Measurements from ENCODE around the gene ST8SIA5.

ST8SIA5 gene

GRCh38 chr18:46732201-46732600 is 24.7 kb downstream of the ST8SIA5 start:
- H3K9me2 ChIP-seq (replicated peaks; ENCODE audit: control insufficient read depth, low read length) = no peaks in the 10 kb centered on the region
- no peaks in the 10 kb centered on the region for H3K4me1 ChIP-seq (ENCODE audit: control insufficient read depth, low read length)
- H3K79me2 ChIP-seq (ENCODE audit: control insufficient read depth, low read length) = no peaks in the 10 kb centered on the region
- peaks cover 3% of the 10 kb centered on the region; the same call in 1 of the 2 replicates for H3K27me3 ChIP-seq (ENCODE audit: control insufficient read depth, low read length)
- TF ChIP-seq EZH2phosphoT487 (IDR thresholded peaks at IDR 0.05; ENCODE audit: borderline replicate concordance, low read length) = no peak
- TF ChIP-seq, protein P1, sequence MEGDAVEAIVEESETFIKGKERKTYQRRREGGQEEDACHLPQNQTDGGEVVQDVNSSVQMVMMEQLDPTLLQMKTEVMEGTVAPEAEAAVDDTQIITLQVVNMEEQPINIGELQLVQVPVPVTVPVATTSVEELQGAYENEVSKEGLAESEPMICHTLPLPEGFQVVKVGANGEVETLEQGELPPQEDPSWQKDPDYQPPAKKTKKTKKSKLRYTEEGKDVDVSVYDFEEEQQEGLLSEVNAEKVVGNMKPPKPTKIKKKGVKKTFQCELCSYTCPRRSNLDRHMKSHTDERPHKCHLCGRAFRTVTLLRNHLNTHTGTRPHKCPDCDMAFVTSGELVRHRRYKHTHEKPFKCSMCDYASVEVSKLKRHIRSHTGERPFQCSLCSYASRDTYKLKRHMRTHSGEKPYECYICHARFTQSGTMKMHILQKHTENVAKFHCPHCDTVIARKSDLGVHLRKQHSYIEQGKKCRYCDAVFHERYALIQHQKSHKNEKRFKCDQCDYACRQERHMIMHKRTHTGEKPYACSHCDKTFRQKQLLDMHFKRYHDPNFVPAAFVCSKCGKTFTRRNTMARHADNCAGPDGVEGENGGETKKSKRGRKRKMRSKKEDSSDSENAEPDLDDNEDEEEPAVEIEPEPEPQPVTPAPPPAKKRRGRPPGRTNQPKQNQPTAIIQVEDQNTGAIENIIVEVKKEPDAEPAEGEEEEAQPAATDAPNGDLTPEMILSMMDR (IDR thresholded peaks at IDR 0.05; ENCODE audit: low read depth, low read length, poor library complexity, severe bottlenecking) = no peak
- H3K27ac ChIP-seq (ENCODE audit: low read depth, low read length) = no peak overlapping the region
- H4K20me1 ChIP-seq (ENCODE audit: control insufficient read depth, insufficient read depth, low read depth, low read length) = no peaks in the 10 kb centered on the region; the same call in 1 of the 2 replicates
- H3K9me3 ChIP-seq (ENCODE audit: control insufficient read depth, insufficient read depth, low read length) = peaks cover 9% of the 10 kb centered on the region
- no peaks in the 10 kb centered on the region for H3K36me3 ChIP-seq (ENCODE audit: control insufficient read depth, low read length)
- no peaks in the 10 kb centered on the region for H3F3A ChIP-seq (ENCODE audit: control insufficient read depth, insufficient read depth)
- no peak overlapping the region for H3K4me3 ChIP-seq (ENCODE audit: low read length)
- H3K4me2 ChIP-seq (ENCODE audit: low read length) = no peak overlapping the region

DNA sequence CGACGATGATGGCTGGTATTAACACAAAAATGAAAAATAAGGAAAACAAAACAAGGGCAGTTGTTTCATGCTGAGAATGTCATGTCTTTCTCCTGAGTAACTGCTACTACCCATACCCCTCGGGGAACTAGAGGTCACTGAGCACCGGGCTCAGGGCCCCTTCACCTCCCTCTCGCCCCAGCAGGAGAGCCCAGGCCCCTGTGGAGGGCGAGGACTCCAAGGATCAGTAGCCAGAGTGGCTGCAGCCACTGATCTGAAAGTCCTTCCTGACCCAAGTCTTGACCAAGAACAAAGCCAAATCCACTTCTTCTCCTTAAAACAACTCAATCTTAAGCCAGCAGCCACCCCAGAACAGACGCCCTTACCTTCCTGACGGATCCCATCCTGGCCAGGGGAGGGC is 25.5 kb downstream of the ST8SIA5 start:
- Histone ChIP-seq H3K36me3 (ENCODE audit: control insufficient read depth, low read length) (no peaks in the 10 kb centered on the region), H3K9me2 (replicated peaks; ENCODE audit: control insufficient read depth, low read length) (no peaks in the 10 kb centered on the region), H3K4me1 (ENCODE audit: control insufficient read depth, low read length) (no peaks in the 10 kb centered on the region), H3F3A (ENCODE audit: control insufficient read depth, insufficient read depth) (no peaks in the 10 kb centered on the region), H3K9me3 (ENCODE audit: control insufficient read depth, insufficient read depth, low read length) (peaks cover 9% of the 10 kb centered on the region), H3K27ac (ENCODE audit: low read depth, low read length) (no peak overlapping the region), H3K79me2 (ENCODE audit: control insufficient read depth, low read length) (no peaks in the 10 kb centered on the region), H3K27me3 (ENCODE audit: control insufficient read depth, low read length) (peaks cover 3% of the 10 kb centered on the region; the same call in 1 of the 2 replicates), H4K20me1 (ENCODE audit: control insufficient read depth, insufficient read depth, low read depth, low read length) (no peaks in the 10 kb centered on the region; the same call in 1 of the 2 replicates), H3K4me2 (ENCODE audit: low read length) (no peak overlapping the region), H3K4me3 (ENCODE audit: low read length) (no peak overlapping the region)
- TF ChIP-seq EZH2phosphoT487 (IDR thresholded peaks at IDR 0.05; ENCODE audit: borderline replicate concordance, low read length) = no peak
- TF ChIP-seq, protein P1 (IDR thresholded peaks at IDR 0.05; ENCODE audit: low read depth, low read length, poor library complexity, severe bottlenecking) = no peak

DNA sequence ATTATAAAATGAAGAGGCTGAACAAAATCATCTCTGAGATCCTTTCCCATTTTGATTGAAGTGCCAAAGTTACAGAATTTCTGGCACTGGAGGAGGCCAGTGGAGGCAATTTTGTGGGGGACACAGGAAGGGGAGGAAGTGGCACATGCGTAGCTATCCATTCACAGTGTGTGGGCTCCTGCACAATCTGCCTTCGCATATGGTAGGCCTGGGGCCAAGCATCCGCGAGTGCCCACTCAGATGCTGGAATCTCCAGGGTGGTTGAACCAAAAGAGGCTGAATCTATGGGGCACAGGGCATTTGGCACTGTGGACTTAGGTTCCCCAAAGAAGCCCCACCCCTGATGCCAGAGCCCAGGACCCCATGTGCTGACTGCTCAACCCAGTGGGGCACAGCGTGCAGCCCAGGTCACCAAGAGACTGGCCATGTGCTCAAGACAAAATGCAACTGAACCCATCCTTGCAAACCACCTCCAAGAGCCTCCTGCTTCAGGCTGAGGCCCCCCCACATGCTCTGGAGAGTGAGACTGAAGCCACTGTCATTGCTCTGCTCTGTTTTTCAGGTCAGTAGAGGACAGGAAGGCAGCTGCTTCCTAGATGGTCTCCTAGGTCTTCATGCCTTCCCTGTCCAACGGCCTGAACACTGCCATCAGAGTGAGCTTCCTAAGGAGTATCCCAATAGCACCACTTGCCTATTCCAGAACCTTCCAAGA is 28.5 kb downstream of the ST8SIA5 start:
- H3K9me2 ChIP-seq (replicated peaks; ENCODE audit: control insufficient read depth, low read length) = no peaks in the 10 kb centered on the region
- no peaks in the 10 kb centered on the region for H4K20me1 ChIP-seq (ENCODE audit: control insufficient read depth, insufficient read depth, low read depth, low read length)
- TF ChIP-seq, protein P1 (IDR thresholded peaks at IDR 0.05; ENCODE audit: low read depth, low read length, poor library complexity, severe bottlenecking) = no peak
- H3K4me3 ChIP-seq (ENCODE audit: low read length) = no peak overlapping the region
- H3K4me1 ChIP-seq (ENCODE audit: control insufficient read depth, low read length) = no peaks in the 10 kb centered on the region
- H3K4me2 ChIP-seq (ENCODE audit: low read length) = no peak overlapping the region
- no peak overlapping the region for H3K27ac ChIP-seq (ENCODE audit: low read depth, low read length)
- no peaks in the 10 kb centered on the region for H3K36me3 ChIP-seq (ENCODE audit: control insufficient read depth, low read length)
- no peaks in the 10 kb centered on the region for H3K79me2 ChIP-seq (ENCODE audit: control insufficient read depth, low read length)
- H3K27me3 ChIP-seq (ENCODE audit: control insufficient read depth, low read length) = no peaks in the 10 kb centered on the region
- H3F3A ChIP-seq (ENCODE audit: control insufficient read depth, insufficient read depth) = no peaks in the 10 kb centered on the region
- peaks cover 9% of the 10 kb centered on the region for H3K9me3 ChIP-seq (ENCODE audit: control insufficient read depth, insufficient read depth, low read length)
